Ishikawa (cell line): ENCODE measurements around the gene EML6.

Experiments used
- CEBPB ChIP-seq: IDR thresholded peaks from 2 replicates; pipeline ENCODE4 v1.6.1; 2012
- CREB1 ChIP-seq: IDR thresholded peaks from 2 replicates; pipeline ENCODE4 v1.6.1; 2012; ENCODE audit warnings: low read depth
- EGR1 ChIP-seq: IDR thresholded peaks from 2 replicates; pipeline ENCODE4 v1.6.1; 2012
- EP300 ChIP-seq: IDR thresholded peaks from 2 replicates; pipeline ENCODE4 v1.6.1; 2012; ENCODE audit warnings: borderline replicate concordance
- FOXM1 ChIP-seq: IDR thresholded peaks from 2 replicates; pipeline ENCODE4 v1.6.1; 2012; ENCODE audit warnings: low read depth, borderline replicate concordance
- NFIC ChIP-seq: IDR thresholded peaks from 2 replicates; pipeline ENCODE4 v1.6.1; 2012
- RAD21 ChIP-seq: IDR thresholded peaks from 2 replicates; pipeline ENCODE4 v1.6.1; 2012; ENCODE audit warnings: low read depth
- REST ChIP-seq: IDR thresholded peaks from 2 replicates; pipeline ENCODE4 v1.6.1; 2012; ENCODE audit warnings: low read depth, mild to moderate bottlenecking
- TAF1 ChIP-seq: IDR thresholded peaks from 2 replicates; pipeline ENCODE4 v1.6.1; 2012; ENCODE audit warnings: low read depth, mild to moderate bottlenecking
- TCF12 ChIP-seq: IDR thresholded peaks from 2 replicates; pipeline ENCODE4 v1.6.1; 2012; ENCODE audit warnings: low read depth
- TEAD4 ChIP-seq: IDR thresholded peaks from 2 replicates; pipeline ENCODE4 v1.6.1; 2012
- YY1 ChIP-seq: IDR thresholded peaks from 2 replicates; pipeline ENCODE4 v1.6.1; 2012; ENCODE audit warnings: low read depth
- ZBTB7A ChIP-seq: IDR thresholded peaks from 2 replicates; pipeline ENCODE4 v1.6.1; 2012; ENCODE audit warnings: low read depth
- TF ChIP-seq, protein P1 (sequence below): IDR thresholded peaks from 2 replicates; pipeline ENCODE4 v1.6.1; 2012
- TF ChIP-seq, protein P2 (sequence below): IDR thresholded peaks from 2 replicates; pipeline ENCODE4 v1.6.1; 2012

The EML6 gene

DNA sequence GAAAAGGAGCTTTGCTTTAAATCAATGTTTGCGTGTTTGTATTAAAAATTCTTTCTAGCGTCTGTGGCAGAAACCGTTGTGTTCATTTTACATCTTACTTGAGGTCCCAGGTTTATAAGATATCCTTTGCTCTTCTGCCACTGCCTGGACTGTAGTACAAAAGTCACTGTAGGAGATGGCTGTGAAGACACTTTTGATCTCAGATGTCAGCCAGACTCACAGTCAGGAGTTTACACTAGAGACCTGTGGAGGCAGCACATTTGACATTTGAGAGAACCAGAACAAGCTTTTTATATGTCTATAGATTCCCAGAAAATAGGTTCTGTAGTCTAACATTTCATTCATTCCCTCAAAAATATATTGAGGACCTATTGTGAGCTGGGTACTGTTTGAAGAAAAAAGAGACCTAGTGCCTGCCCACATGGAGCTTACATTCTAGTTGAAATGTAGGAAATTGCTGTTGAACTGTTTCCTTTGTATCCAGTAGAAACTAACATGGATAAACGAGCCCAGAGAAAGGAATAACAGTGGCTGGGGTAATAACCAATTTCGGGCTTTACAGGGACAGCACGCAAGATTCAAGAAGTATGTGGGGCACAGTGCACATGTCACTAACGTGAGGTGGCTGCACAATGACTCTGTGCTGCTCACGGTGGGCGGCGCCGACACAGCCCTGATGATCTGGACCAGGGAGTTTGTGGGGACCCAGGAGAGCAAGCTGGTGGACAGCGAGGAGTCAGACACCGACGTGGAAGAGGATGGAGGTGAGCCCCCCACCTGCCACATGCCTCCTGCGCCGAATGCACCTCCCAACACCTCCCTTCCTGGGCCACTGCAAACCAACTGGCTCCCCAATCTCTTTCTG, 204.5 kb downstream of the EML6 start:
- TF ChIP-seq FOXM1 (no peak), YY1 (no peak), NFIC (no peak), TEAD4 (no peak), ZBTB7A (no peak), EGR1 (no peak), EP300 (no peak), CREB1 (no peak), TAF1 (no peak), TCF12 (no peak), REST (no peak), CEBPB (no peak), RAD21 (no peak)
- TF ChIP-seq, protein P1, sequence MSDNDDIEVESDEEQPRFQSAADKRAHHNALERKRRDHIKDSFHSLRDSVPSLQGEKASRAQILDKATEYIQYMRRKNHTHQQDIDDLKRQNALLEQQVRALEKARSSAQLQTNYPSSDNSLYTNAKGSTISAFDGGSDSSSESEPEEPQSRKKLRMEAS = no peak
- TF ChIP-seq, protein P2, sequence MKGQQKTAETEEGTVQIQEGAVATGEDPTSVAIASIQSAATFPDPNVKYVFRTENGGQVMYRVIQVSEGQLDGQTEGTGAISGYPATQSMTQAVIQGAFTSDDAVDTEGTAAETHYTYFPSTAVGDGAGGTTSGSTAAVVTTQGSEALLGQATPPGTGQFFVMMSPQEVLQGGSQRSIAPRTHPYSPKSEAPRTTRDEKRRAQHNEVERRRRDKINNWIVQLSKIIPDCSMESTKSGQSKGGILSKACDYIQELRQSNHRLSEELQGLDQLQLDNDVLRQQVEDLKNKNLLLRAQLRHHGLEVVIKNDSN = no peak

DNA sequence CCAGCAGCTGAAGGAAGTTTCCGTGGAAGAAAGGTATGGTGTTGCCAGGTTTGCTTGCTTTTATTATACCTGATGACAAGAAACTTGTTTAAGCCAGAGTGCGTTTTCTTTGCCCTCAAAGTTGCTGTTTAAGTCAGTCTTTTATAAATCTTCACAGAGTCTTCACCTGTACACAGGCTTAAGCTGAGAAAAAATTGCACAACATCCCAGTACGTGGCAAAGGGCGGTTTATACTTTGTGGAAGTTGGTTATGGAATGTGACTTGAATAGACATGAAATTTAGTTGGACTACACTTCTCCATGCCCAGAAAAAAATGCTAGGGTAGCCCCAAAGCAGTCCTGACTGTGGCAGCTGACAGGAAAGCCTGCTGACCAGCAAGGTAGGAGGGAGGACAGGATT, 205.3 kb downstream of the EML6 start:
- TF ChIP-seq FOXM1 (no peak), TCF12 (no peak), YY1 (no peak), EGR1 (no peak), NFIC (no peak), REST (no peak), TEAD4 (no peak), CEBPB (no peak), RAD21 (no peak), CREB1 (no peak), ZBTB7A (no peak), TAF1 (no peak), EP300 (no peak)
- TF ChIP-seq, protein P1 = no peak
- TF ChIP-seq, protein P2 = no peak

GRCh38 chr2:54931473-54931872, 208.0 kb downstream of the EML6 start:
- TF ChIP-seq YY1 (no peak), TEAD4 (no peak), RAD21 (no peak), ZBTB7A (no peak), TCF12 (no peak), FOXM1 (no peak), EGR1 (no peak), CEBPB (no peak), NFIC (no peak), EP300 (no peak)
- TF ChIP-seq, protein P1 = no peak

GRCh38 chr2:54935389-54935788, 211.9 kb downstream of the EML6 start:
- no peak for TF ChIP-seq EGR1
- no peak for TF ChIP-seq TEAD4
- no peak for TF ChIP-seq TAF1
- TF ChIP-seq, protein P2 = no peak
- no peak for TF ChIP-seq YY1

GRCh38 chr2:54936766-54937165, 213.3 kb downstream of the EML6 start:
- TF ChIP-seq ZBTB7A = no peak
- no peak for TF ChIP-seq TAF1
- TF ChIP-seq TCF12 = 0 out of 2 replicates have a peak, but pooled peaks have one; percentile 12
- TF ChIP-seq NFIC = peak; percentile 64
